Measurements from ENCODE around the gene SLC12A8.

The SLC12A8 gene

DNA sequence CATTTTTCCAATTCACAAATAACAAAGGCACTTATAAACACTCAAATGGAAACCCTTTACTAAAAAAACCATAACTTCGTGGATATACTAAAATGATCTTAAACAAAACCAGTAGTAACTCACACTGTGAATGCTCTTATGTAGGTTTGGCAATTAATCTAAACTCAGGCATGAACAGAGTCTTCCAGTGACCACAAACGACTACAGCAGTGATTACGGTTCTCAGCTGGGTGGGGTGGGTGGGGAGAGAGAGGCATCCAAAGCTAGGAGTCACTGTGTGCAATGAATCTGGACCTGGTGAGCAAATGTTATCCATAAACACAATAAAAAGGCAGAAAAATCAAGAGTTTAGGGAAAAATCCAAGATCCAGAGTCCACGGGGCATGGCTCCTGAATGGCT, 21.3 kb downstream of the SLC12A8 start:
- H3K4me3 ChIP-seq (ENCODE audit: low read length, poor library complexity, severe bottlenecking): no peak overlapping the region
- H3K4me2 ChIP-seq (ENCODE audit: low read depth, low read length, poor library complexity, severe bottlenecking): no peak overlapping the region
- no peak overlapping the region for H3K9ac ChIP-seq (ENCODE audit: low read depth, low read length, poor library complexity, severe bottlenecking)
- no peaks in the 10 kb centered on the region for H3K36me3 ChIP-seq (ENCODE audit: insufficient read depth, low read length)
- no peaks in the 10 kb centered on the region for H3K9me3 ChIP-seq (ENCODE audit: insufficient read depth, low read depth, low read length)
- no peaks in the 10 kb centered on the region for H3K27me3 ChIP-seq (ENCODE audit: insufficient read depth, low read length, poor library complexity, severe bottlenecking)
- H3K79me2 ChIP-seq (ENCODE audit: insufficient read depth, low read length): no peaks in the 10 kb centered on the region
- no peaks in the 10 kb centered on the region for H3K9me2 ChIP-seq (replicated peaks; ENCODE audit: low read depth, low read length)
- TF ChIP-seq, protein P1, sequence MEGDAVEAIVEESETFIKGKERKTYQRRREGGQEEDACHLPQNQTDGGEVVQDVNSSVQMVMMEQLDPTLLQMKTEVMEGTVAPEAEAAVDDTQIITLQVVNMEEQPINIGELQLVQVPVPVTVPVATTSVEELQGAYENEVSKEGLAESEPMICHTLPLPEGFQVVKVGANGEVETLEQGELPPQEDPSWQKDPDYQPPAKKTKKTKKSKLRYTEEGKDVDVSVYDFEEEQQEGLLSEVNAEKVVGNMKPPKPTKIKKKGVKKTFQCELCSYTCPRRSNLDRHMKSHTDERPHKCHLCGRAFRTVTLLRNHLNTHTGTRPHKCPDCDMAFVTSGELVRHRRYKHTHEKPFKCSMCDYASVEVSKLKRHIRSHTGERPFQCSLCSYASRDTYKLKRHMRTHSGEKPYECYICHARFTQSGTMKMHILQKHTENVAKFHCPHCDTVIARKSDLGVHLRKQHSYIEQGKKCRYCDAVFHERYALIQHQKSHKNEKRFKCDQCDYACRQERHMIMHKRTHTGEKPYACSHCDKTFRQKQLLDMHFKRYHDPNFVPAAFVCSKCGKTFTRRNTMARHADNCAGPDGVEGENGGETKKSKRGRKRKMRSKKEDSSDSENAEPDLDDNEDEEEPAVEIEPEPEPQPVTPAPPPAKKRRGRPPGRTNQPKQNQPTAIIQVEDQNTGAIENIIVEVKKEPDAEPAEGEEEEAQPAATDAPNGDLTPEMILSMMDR (conservative IDR thresholded peaks at IDR 0.05; ENCODE audit: low read length): no peak
- TF ChIP-seq EZH2phosphoT487 (IDR thresholded peaks at IDR 0.05; ENCODE audit: borderline replicate concordance): no peak
- H2AFZ ChIP-seq (ENCODE audit: low read length): no peak overlapping the region
- H3F3A ChIP-seq (ENCODE audit: low read depth): no peaks in the 10 kb centered on the region
- H4K20me1 ChIP-seq (ENCODE audit: insufficient read depth, low read length, poor library complexity, severe bottlenecking): no peaks in the 10 kb centered on the region
- H3K4me1 ChIP-seq (ENCODE audit: insufficient read depth, low read length, poor library complexity, severe bottlenecking): no peaks in the 10 kb centered on the region

DNA sequence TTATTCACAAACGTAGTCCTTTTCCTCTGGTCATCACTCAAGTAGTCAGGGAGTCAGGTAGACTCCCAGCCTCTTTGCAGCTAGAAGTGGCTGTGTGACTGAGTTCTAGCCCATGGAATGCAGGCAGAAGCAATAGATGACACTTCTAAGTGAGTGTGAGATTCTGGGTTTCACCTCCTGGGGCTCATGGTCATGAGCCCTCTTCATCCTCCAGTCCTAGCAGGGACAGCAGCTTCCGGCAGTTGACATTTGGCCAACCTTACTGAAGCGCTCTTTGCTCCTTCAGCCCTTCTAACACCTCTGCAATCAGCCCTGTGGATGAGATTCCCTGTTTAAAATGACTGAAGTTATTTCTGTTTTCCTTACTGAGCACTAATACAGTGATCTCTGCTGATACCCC, 21.8 kb downstream of the SLC12A8 start:
- TF ChIP-seq EZH2phosphoT487 (IDR thresholded peaks at IDR 0.05; ENCODE audit: borderline replicate concordance): no peak
- TF ChIP-seq, protein P1 (conservative IDR thresholded peaks at IDR 0.05; ENCODE audit: low read length): no peak
- H3K79me2 ChIP-seq (ENCODE audit: insufficient read depth, low read length): no peaks in the 10 kb centered on the region

DNA sequence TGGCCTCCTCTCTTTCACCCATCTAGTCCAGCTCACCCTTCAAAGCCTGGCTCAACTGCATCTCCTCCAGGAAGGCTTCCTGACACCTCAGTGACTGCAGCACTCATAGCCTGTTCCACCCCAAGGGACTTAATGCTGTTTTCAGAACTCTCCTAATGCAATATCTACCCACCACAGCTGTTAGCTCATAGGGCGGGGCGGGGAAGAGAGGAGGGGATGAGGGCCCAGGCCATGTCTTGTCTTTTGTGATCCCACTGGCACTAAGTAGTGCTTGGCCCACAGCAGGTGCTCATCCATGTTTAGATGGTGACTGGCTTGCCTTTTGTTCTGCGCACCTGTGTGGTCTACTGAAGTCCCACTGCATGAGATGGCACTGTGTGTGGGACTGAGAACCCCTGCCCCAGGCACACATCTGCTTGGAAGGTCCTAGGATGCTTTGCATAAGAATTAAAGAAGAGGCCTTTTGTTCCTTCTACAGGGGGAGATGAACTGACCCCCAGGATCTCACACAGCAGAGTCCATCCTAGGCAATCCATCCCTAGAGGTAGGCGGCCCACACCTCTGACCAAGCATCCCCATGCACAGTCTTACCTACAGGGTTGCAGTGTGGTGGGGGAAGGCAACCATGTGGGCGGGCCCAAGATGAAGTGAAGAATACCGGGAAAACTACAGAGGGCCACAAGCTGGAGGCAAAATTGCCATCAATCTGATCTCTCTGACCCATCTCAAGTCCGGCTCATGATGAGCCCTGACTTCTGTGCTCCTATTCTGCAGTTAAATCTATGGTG, 23.0 kb downstream of the SLC12A8 start:
- Histone ChIP-seq H4K20me1 (ENCODE audit: insufficient read depth, low read length, poor library complexity, severe bottlenecking) (no peaks in the 10 kb centered on the region), H3K4me3 (ENCODE audit: low read length, poor library complexity, severe bottlenecking) (no peak overlapping the region), H2AFZ (ENCODE audit: low read length) (no peak overlapping the region), H3K9me2 (replicated peaks; ENCODE audit: low read depth, low read length) (no peaks in the 10 kb centered on the region), H3K27me3 (ENCODE audit: insufficient read depth, low read length, poor library complexity, severe bottlenecking) (no peaks in the 10 kb centered on the region), H3F3A (ENCODE audit: low read depth) (no peaks in the 10 kb centered on the region), H3K4me1 (ENCODE audit: insufficient read depth, low read length, poor library complexity, severe bottlenecking) (no peaks in the 10 kb centered on the region), H3K9me3 (ENCODE audit: insufficient read depth, low read depth, low read length) (no peaks in the 10 kb centered on the region), H3K9ac (ENCODE audit: low read depth, low read length, poor library complexity, severe bottlenecking) (no peak overlapping the region), H3K36me3 (ENCODE audit: insufficient read depth, low read length) (no peaks in the 10 kb centered on the region), H3K79me2 (ENCODE audit: insufficient read depth, low read length) (no peaks in the 10 kb centered on the region), H3K4me2 (ENCODE audit: low read depth, low read length, poor library complexity, severe bottlenecking) (no peak overlapping the region)
- TF ChIP-seq, protein P1 (conservative IDR thresholded peaks at IDR 0.05; ENCODE audit: low read length): no peak
- no peak for TF ChIP-seq EZH2phosphoT487 (IDR thresholded peaks at IDR 0.05; ENCODE audit: borderline replicate concordance)

More for the DNA sequence above, 21.8 kb downstream of the SLC12A8 start:
- no peaks in the 10 kb centered on the region for H3K4me1 ChIP-seq (ENCODE audit: insufficient read depth, low read length, poor library complexity, severe bottlenecking)
- H3F3A ChIP-seq (ENCODE audit: low read depth): no peaks in the 10 kb centered on the region
- no peak overlapping the region for H3K4me3 ChIP-seq (ENCODE audit: low read length, poor library complexity, severe bottlenecking)
- no peaks in the 10 kb centered on the region for H3K36me3 ChIP-seq (ENCODE audit: insufficient read depth, low read length)
- H3K9me3 ChIP-seq (ENCODE audit: insufficient read depth, low read depth, low read length): no peaks in the 10 kb centered on the region
- H4K20me1 ChIP-seq (ENCODE audit: insufficient read depth, low read length, poor library complexity, severe bottlenecking): no peaks in the 10 kb centered on the region
- no peak overlapping the region for H3K4me2 ChIP-seq (ENCODE audit: low read depth, low read length, poor library complexity, severe bottlenecking)
- no peak overlapping the region for H2AFZ ChIP-seq (ENCODE audit: low read length)
- no peaks in the 10 kb centered on the region for H3K9me2 ChIP-seq (replicated peaks; ENCODE audit: low read depth, low read length)
- no peaks in the 10 kb centered on the region for H3K27me3 ChIP-seq (ENCODE audit: insufficient read depth, low read length, poor library complexity, severe bottlenecking)
- no peak overlapping the region for H3K9ac ChIP-seq (ENCODE audit: low read depth, low read length, poor library complexity, severe bottlenecking)

All from Loucy (cell line).